GM12878 (cell line): ENCODE data around the gene CALHM4. TPM values are rescaled to one million over a fixed set of nuclear protein-coding genes. Genes with fewer than 3 reads are reported as not detected.

ENCODE experiments used
- BACH1 ChIP-seq: fragments of 450-650 bp; IDR thresholded peaks from 2 replicates; pipeline ENCODE4 v1.6.1; 2017; ENCODE audit warnings: mild to moderate bottlenecking, borderline replicate concordance
- BMI1 ChIP-seq: fragments of 450-650 bp; IDR thresholded peaks from 2 replicates; pipeline ENCODE4 v1.6.1; 2016; ENCODE audit warnings: mild to moderate bottlenecking, moderate library complexity, borderline replicate concordance
- CBFB ChIP-seq: IDR thresholded peaks from 2 replicates; pipeline ENCODE4 v1.6.1; 2016; ENCODE audit warnings: antibody characterized with exemption, low read depth
- CHD2 ChIP-seq: IDR thresholded peaks from 2 replicates; pipeline ENCODE4 v1.6.1; 2011; ENCODE audit warnings: low read depth, low read length, improper control_type of control experiment, borderline replicate concordance
- IRF4 ChIP-seq: IDR thresholded peaks from 2 replicates; pipeline ENCODE4 v1.6.1; 2011; ENCODE audit warnings: low read depth, low read length
- JUND ChIP-seq: IDR thresholded peaks from 2 replicates; pipeline ENCODE4 v1.6.1; 2012; ENCODE audit warnings: low read depth, mild to moderate bottlenecking, low read length, improper control_type of control experiment, moderate library complexity
- KDM1A ChIP-seq: fragments of 200-600 bp; sonication (generic); IDR thresholded peaks from 2 replicates; pipeline ENCODE4 v1.6.1; 2016; ENCODE audit warnings: borderline replicate concordance
- NR2F1 ChIP-seq: fragments of 450-650 bp; conservative IDR thresholded peaks from 2 replicates; pipeline ENCODE4 v1.6.1; 2017; ENCODE audit warnings: mild to moderate bottlenecking
- PAX8 ChIP-seq: fragments of 450-650 bp; IDR thresholded peaks from 2 replicates; pipeline ENCODE4 v1.6.1; 2017; ENCODE audit warnings: mild to moderate bottlenecking, moderate library complexity
- POLR2A ChIP-seq: IDR thresholded peaks from 2 replicates; pipeline ENCODE4 v1.6.1; 2011; ENCODE audit warnings: low read depth, mild to moderate bottlenecking, low read length
- POU2F2 ChIP-seq: IDR thresholded peaks from 3 replicates; pipeline ENCODE4 v1.6.1; 2011; ENCODE audit warnings: low read depth, mild to moderate bottlenecking, low read length, borderline replicate concordance
- SMARCA5 ChIP-seq: fragments of 450-650 bp; IDR thresholded peaks from 2 replicates; pipeline ENCODE4 v1.6.1; 2017; ENCODE audit warnings: mild to moderate bottlenecking
- YBX1 ChIP-seq: fragments of 450-650 bp; IDR thresholded peaks from 2 replicates; pipeline ENCODE4 v1.6.1; 2016; ENCODE audit warnings: antibody characterized with exemption
- polyA plus RNA-seq, 11 experiments: library from polyadenylated mRNA; depleted of rRNA in 4 of 11; unstranded in 6 of 11; stranded (reverse) in 5 of 11; fragments of >200 nt; fragmentation: Nextera tagmentation in 4 of 11; fragmentation: Illumina TruSeq in 1 of 11; extraction: Ambion mirVana in 4 of 11; extraction: Trizol in 1 of 11; gene quantifications; 1 replicate in 1 of 11; 2 replicates in 10 of 11; pipeline versions ENCODE4 v1.2.1 to v1.2.3, GENCODE V29; 2011 to 2016; ENCODE audit warnings: inconsistent platforms in 2 of 11, missing spikeins in 2 of 11, low read depth in 1 of 11
- total RNA-seq, 4 experiments: library from RNA; depleted of rRNA in 3 of 4; stranded (reverse); fragments of >200 nt in 3 of 4; fragmentation: Illumina TruSeq in 1 of 4; extraction: Trizol in 1 of 4; gene quantifications; 2 replicates each; pipeline versions ENCODE4 v1.2.1 to v1.2.3, GENCODE V29; 2013 to 2021
- TF ChIP-seq, protein P1 (sequence below): fragments of 450-650 bp; IDR thresholded peaks from 2 replicates; pipeline ENCODE4 v1.6.1; 2016; ENCODE audit warnings: mild to moderate bottlenecking, moderate library complexity, borderline replicate concordance
- TF ChIP-seq, protein P2 (sequence below): IDR thresholded peaks from 2 replicates; pipeline ENCODE4 v1.6.1; 2012; ENCODE audit warnings: low read depth, low read length, improper control_type of control experiment
- TF ChIP-seq, protein P3 (sequence below): fragments of 450-650 bp; IDR thresholded peaks from 2 replicates; pipeline ENCODE4 v1.6.1; 2017; ENCODE audit warnings: antibody characterized with exemption, mild to moderate bottlenecking, moderate library complexity
- TF ChIP-seq, protein P4 (sequence below): IDR thresholded peaks from 2 replicates; pipeline ENCODE4 v1.6.1; 2012; ENCODE audit warnings: low read depth, low read length, improper control_type of control experiment
- TF ChIP-seq, protein P5 (sequence below): IDR thresholded peaks from 2 replicates; pipeline ENCODE4 v1.6.1; 2012; ENCODE audit warnings: mild to moderate bottlenecking, low read depth, low read length

CALHM4 gene
- total and polyA plus RNA-seq, 10 of the 15 experiments (the other 5 are each of a cell fraction or from before 2014, with no cell fraction given): not detected

DNA sequence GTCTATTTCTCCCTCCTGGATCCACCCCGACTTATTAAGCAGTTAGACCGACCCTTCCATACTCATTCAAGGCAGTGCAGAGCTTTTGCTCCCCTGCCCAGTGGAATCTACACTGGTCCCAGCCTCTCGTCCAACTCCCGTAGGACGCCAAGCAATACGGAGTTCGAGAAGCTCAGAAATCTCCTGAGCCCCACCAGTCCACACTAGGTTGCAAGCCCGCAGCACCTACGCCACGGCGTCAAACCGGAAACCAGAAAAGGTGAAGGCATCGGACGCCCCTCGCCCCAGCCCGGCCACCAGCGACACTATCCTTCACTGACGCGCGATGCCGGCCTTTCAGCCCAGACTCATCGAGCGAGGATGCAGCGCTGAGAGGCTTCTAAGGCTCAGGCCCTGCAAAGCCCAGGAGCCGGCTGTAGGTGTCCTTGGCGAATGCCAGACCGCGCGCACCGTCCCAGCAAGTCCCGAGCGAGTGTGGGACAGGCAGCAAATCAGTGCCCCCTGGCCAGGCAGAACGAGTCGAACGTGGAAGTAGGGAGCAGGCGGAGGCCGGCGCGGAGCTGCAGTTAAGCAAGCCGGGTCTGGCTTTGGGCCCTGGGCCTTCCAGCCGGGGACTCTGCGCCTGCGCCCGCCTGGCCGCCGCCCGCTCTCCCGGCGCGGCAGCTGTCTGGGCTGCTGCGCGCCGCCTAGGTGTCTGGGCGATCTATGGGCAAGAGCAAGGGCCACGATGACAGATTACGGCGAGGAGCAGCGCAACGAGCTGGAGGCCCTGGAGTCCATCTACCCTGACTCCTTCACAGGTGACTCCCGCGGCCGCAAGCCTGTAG lies 17.5 kb downstream of the CALHM4 start, which contains the start of gene RWDD1 (continued):
- TF ChIP-seq, protein P1, sequence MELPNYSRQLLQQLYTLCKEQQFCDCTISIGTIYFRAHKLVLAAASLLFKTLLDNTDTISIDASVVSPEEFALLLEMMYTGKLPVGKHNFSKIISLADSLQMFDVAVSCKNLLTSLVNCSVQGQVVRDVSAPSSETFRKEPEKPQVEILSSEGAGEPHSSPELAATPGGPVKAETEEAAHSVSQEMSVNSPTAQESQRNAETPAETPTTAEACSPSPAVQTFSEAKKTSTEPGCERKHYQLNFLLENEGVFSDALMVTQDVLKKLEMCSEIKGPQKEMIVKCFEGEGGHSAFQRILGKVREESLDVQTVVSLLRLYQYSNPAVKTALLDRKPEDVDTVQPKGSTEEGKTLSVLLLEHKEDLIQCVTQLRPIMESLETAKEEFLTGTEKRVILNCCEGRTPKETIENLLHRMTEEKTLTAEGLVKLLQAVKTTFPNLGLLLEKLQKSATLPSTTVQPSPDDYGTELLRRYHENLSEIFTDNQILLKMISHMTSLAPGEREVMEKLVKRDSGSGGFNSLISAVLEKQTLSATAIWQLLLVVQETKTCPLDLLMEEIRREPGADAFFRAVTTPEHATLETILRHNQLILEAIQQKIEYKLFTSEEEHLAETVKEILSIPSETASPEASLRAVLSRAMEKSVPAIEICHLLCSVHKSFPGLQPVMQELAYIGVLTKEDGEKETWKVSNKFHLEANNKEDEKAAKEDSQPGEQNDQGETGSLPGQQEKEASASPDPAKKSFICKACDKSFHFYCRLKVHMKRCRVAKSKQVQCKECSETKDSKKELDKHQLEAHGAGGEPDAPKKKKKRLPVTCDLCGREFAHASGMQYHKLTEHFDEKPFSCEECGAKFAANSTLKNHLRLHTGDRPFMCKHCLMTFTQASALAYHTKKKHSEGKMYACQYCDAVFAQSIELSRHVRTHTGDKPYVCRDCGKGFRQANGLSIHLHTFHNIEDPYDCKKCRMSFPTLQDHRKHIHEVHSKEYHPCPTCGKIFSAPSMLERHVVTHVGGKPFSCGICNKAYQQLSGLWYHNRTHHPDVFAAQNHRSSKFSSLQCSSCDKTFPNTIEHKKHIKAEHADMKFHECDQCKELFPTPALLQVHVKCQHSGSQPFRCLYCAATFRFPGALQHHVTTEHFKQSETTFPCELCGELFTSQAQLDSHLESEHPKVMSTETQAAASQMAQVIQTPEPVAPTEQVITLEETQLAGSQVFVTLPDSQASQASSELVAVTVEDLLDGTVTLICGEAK: peak; percentile 71; the same call in 1 of the 2 replicates
- TF ChIP-seq, protein P2, sequence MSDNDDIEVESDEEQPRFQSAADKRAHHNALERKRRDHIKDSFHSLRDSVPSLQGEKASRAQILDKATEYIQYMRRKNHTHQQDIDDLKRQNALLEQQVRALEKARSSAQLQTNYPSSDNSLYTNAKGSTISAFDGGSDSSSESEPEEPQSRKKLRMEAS: peak; percentile 100
- TF ChIP-seq KDM1A (no peak), CHD2 (peak; percentile 93), SMARCA5 (0 out of 2 replicates have a peak, but pooled peaks have one; percentile 29), NR2F1 (no peak; the same call in 1 of the 2 replicates), CBFB (peak; percentile 97), POU2F2 (no peak), POLR2A (peak; percentile 93), JUND (0 out of 2 replicates have a peak, but pooled peaks have one; percentile 26), IRF4 (0 out of 2 replicates have a peak, but pooled peaks have one; percentile 17), BMI1 (no peak), BACH1 (peak; percentile 57; the same call in 1 of the 2 replicates), YBX1 (no peak), PAX8 (no peak)
- TF ChIP-seq, protein P3, sequence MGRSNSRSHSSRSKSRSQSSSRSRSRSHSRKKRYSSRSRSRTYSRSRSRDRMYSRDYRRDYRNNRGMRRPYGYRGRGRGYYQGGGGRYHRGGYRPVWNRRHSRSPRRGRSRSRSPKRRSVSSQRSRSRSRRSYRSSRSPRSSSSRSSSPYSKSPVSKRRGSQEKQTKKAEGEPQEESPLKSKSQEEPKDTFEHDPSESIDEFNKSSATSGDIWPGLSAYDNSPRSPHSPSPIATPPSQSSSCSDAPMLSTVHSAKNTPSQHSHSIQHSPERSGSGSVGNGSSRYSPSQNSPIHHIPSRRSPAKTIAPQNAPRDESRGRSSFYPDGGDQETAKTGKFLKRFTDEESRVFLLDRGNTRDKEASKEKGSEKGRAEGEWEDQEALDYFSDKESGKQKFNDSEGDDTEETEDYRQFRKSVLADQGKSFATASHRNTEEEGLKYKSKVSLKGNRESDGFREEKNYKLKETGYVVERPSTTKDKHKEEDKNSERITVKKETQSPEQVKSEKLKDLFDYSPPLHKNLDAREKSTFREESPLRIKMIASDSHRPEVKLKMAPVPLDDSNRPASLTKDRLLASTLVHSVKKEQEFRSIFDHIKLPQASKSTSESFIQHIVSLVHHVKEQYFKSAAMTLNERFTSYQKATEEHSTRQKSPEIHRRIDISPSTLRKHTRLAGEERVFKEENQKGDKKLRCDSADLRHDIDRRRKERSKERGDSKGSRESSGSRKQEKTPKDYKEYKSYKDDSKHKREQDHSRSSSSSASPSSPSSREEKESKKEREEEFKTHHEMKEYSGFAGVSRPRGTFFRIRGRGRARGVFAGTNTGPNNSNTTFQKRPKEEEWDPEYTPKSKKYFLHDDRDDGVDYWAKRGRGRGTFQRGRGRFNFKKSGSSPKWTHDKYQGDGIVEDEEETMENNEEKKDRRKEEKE: no peak
- TF ChIP-seq, protein P4, sequence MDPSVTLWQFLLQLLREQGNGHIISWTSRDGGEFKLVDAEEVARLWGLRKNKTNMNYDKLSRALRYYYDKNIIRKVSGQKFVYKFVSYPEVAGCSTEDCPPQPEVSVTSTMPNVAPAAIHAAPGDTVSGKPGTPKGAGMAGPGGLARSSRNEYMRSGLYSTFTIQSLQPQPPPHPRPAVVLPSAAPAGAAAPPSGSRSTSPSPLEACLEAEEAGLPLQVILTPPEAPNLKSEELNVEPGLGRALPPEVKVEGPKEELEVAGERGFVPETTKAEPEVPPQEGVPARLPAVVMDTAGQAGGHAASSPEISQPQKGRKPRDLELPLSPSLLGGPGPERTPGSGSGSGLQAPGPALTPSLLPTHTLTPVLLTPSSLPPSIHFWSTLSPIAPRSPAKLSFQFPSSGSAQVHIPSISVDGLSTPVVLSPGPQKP: peak; percentile 82
- TF ChIP-seq, protein P5, sequence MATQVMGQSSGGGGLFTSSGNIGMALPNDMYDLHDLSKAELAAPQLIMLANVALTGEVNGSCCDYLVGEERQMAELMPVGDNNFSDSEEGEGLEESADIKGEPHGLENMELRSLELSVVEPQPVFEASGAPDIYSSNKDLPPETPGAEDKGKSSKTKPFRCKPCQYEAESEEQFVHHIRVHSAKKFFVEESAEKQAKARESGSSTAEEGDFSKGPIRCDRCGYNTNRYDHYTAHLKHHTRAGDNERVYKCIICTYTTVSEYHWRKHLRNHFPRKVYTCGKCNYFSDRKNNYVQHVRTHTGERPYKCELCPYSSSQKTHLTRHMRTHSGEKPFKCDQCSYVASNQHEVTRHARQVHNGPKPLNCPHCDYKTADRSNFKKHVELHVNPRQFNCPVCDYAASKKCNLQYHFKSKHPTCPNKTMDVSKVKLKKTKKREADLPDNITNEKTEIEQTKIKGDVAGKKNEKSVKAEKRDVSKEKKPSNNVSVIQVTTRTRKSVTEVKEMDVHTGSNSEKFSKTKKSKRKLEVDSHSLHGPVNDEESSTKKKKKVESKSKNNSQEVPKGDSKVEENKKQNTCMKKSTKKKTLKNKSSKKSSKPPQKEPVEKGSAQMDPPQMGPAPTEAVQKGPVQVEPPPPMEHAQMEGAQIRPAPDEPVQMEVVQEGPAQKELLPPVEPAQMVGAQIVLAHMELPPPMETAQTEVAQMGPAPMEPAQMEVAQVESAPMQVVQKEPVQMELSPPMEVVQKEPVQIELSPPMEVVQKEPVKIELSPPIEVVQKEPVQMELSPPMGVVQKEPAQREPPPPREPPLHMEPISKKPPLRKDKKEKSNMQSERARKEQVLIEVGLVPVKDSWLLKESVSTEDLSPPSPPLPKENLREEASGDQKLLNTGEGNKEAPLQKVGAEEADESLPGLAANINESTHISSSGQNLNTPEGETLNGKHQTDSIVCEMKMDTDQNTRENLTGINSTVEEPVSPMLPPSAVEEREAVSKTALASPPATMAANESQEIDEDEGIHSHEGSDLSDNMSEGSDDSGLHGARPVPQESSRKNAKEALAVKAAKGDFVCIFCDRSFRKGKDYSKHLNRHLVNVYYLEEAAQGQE: 0 out of 2 replicates have a peak, but pooled peaks have one; percentile 44
